Prostate gland (tissue), 2 donors: Measurements from ENCODE around the gene TPO.

Source experiments
- POLR2A ChIP-seq: fragments of 450-650 bp; IDR thresholded peaks from one replicate; pipeline ENCODE4 v1.6.1; 2016; ENCODE audit warnings: antibody characterized with exemption, mild to moderate bottlenecking
- POLR2AphosphoS5 ChIP-seq: sonication (generic); formaldehyde crosslinking; IDR thresholded peaks from one replicate; pipeline ENCODE4 v1.6.1; 2017; ENCODE audit warnings: antibody characterized with exemption
- TF ChIP-seq, protein P1 (sequence below), 4 experiments: fragments of 200-600 bp in 2 of 4; fragments of 450-650 bp in 2 of 4; sonication (generic) in 2 of 4; IDR thresholded peaks; 1 replicate in 3 of 4; 2 replicates in 1 of 4; pipeline ENCODE4 v1.5.1; 2016 to 2019; ENCODE audit warnings: antibody characterized with exemption in 4 of 4, mild to moderate bottlenecking in 2 of 4, moderate library complexity in 2 of 4

DNA sequence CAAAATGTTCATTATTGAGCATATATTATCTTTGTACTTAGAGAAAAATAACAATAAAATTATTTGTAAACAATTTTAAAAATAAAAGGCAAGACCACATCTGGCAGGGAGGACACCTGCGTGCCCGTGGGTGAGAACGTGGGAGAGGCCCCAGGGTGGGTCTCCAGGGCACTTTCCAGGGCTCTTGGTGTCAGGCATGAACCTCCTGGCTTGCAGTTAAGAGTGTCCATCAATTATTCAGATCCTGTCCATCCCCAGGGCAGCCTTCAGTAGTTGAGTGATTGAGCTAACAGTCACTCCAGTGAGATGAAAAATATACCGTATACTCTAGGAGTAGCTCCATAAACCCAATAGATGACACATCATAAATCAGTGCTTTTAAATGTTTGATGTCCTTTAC, 49.7 kb downstream of the TPO start:
- no peak for TF ChIP-seq POLR2A
- TF ChIP-seq, protein P1, sequence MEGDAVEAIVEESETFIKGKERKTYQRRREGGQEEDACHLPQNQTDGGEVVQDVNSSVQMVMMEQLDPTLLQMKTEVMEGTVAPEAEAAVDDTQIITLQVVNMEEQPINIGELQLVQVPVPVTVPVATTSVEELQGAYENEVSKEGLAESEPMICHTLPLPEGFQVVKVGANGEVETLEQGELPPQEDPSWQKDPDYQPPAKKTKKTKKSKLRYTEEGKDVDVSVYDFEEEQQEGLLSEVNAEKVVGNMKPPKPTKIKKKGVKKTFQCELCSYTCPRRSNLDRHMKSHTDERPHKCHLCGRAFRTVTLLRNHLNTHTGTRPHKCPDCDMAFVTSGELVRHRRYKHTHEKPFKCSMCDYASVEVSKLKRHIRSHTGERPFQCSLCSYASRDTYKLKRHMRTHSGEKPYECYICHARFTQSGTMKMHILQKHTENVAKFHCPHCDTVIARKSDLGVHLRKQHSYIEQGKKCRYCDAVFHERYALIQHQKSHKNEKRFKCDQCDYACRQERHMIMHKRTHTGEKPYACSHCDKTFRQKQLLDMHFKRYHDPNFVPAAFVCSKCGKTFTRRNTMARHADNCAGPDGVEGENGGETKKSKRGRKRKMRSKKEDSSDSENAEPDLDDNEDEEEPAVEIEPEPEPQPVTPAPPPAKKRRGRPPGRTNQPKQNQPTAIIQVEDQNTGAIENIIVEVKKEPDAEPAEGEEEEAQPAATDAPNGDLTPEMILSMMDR (IDR thresholded peaks at IDR 0.05): no peak
- no peak for TF ChIP-seq POLR2AphosphoS5
